ENCODE measurements around the gene PJVK. TPM values are rescaled to one million over a fixed set of nuclear protein-coding genes. Genes with fewer than 3 reads are reported as not detected.
A peak's percentile ranks its signal among the peaks of the same experiment; 100 is the strongest.

The PJVK gene
- total RNA-seq, 1 experiment from 2014 or later: 8.9 TPM

DNA sequence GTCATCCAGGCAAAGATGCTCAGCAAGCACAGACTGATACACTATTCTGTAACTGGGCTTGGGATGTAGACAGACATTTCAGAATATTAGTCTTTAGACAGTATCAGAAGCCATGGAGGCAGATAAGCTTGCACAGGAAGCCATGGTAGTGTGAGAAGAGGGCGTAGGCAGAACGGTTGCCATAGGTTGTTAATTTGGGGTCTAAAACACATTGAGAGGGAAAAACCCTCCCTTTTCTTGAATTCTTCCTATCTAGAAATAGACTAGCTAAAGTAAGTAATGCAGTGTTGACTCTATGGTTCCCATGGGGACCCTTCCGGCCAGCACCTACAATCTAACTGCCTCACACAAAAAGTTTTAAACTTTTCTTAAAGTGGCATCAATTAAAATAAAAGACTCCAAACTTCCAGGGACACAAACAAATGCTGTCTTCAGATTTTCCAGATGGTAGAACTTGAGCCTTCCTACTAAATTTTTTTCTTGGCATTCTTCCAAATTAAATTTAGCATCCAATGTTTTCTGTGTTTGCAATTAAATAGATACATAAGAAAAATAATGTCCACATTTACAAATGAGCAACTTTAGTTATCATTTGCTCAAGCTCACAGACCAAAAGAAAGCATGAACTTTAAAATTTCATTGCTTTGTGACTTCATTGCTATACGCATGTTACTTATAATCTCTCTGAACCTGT is 2.1 kb upstream of the PJVK start:
- no peaks in the 10 kb centered on the region for H3K9me2 ChIP-seq (replicated peaks; ENCODE audit: insufficient read depth, low read length)
- H3K27ac ChIP-seq (ENCODE audit: low read length): peak overlapping the region; percentile 84
- H3K79me2 ChIP-seq (ENCODE audit: low read length): peaks cover 42% of the 10 kb centered on the region
- H2AFZ ChIP-seq (ENCODE audit: low read length): no peak overlapping the region
- no peaks in the 10 kb centered on the region for H3K27me3 ChIP-seq (ENCODE audit: low read length)
- peaks cover 36% of the 10 kb centered on the region; the same call in 1 of the 2 replicates for H3K36me3 ChIP-seq (ENCODE audit: insufficient read depth, low read length)
- H4K20me1 ChIP-seq (ENCODE audit: insufficient read depth, low read depth, low read length): no peaks in the 10 kb centered on the region
- no peaks in the 10 kb centered on the region for H3K9me3 ChIP-seq (ENCODE audit: low read length)
- peak overlapping the region; percentile 76 for H3K4me3 ChIP-seq (ENCODE audit: low read length)
- peaks cover 33% of the 10 kb centered on the region for H3K4me1 ChIP-seq (ENCODE audit: low read length)
- H3K4me2 ChIP-seq (ENCODE audit: low read depth, low read length, poor library complexity, severe bottlenecking): peak overlapping the region; percentile 83
- peak; percentile 49 for DNase-seq
- H3K9ac ChIP-seq (ENCODE audit: low read length): peak overlapping the region; percentile 89

DNA sequence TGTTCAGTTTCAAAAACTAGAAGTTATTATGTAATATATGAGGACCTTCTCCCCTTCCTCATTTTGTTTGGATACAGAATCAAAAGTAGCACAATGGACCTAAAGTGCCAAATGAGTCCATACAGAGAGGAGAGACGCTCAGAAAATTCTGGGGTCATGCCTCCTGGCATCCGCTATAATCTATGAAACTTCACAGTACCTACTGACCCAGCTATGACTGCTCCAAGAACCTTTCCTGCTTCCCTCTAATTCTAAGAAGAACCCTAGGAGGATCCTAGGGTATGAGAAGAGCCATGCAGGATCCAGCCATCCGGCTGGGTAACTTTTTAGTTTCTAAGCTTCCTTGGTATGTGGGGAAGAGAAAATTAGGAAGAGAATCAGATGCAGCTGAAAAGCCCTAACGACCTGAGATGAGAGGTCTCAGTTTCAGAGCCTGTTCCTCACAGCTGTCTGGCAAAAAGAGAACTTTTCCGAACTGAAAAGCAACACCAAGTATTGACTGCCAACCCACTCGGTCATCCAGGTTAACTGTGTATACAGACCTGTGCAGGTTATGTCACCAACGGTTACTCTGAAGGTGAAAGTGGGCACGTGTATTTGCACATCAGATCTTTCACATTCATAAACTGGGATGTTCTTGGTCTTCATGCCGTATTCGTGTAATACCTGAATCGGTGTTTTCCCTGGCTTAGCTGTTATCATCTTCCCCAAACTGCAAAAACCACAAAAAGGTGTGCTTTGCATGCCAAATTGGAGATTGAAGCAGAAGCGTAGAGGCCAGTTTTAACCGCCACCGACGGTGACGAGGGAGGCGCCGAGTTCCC is 1.3 kb upstream of the PJVK start:
- Histone ChIP-seq H4K20me1 (ENCODE audit: insufficient read depth, low read depth, low read length) (no peaks in the 10 kb centered on the region), H3K9ac (ENCODE audit: low read length) (peak overlapping the region; percentile 89), H3K4me1 (ENCODE audit: low read length) (peaks cover 33% of the 10 kb centered on the region), H3K9me2 (replicated peaks; ENCODE audit: insufficient read depth, low read length) (no peaks in the 10 kb centered on the region), H3K4me2 (ENCODE audit: low read depth, low read length, poor library complexity, severe bottlenecking) (peak overlapping the region; percentile 83), H2AFZ (ENCODE audit: low read length) (no peak overlapping the region), H3K27me3 (ENCODE audit: low read length) (no peaks in the 10 kb centered on the region), H3K27ac (ENCODE audit: low read length) (peak overlapping the region; percentile 84), H3K79me2 (ENCODE audit: low read length) (peaks cover 42% of the 10 kb centered on the region), H3K4me3 (ENCODE audit: low read length) (peak overlapping the region; percentile 76), H3K36me3 (ENCODE audit: insufficient read depth, low read length) (peaks cover 30% of the 10 kb centered on the region; the same call in 1 of the 2 replicates), H3K9me3 (ENCODE audit: low read length) (no peaks in the 10 kb centered on the region)
- DNase-seq: no peak

DNA sequence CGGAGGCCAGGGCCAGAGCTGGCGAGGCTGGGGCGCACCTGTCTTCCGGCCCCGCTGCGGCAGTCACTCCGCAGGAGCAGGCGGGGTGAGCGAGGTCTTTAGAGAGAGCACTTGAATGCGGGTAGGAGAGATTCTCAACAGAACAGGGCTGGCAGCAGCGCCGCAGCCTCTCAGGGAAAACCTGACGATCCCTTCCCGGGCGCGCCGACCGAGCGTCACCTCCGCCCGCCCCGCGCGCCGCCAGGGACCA is 729 bp upstream of the PJVK start:
- Histone ChIP-seq H3K36me3 (ENCODE audit: insufficient read depth, low read length) (peaks cover 24% of the 10 kb centered on the region; the same call in 1 of the 2 replicates), H3K9ac (ENCODE audit: low read length) (peak overlapping the region; percentile 89), H4K20me1 (ENCODE audit: insufficient read depth, low read depth, low read length) (no peaks in the 10 kb centered on the region), H3K79me2 (ENCODE audit: low read length) (peaks cover 39% of the 10 kb centered on the region), H3K4me2 (ENCODE audit: low read depth, low read length, poor library complexity, severe bottlenecking) (peak overlapping the region; percentile 83), H3K9me3 (ENCODE audit: low read length) (no peaks in the 10 kb centered on the region), H2AFZ (ENCODE audit: low read length) (no peak overlapping the region), H3K4me1 (ENCODE audit: low read length) (peaks cover 33% of the 10 kb centered on the region), H3K4me3 (ENCODE audit: low read length) (peak overlapping the region; percentile 76), H3K27ac (ENCODE audit: low read length) (peak overlapping the region; percentile 84), H3K9me2 (replicated peaks; ENCODE audit: insufficient read depth, low read length) (no peaks in the 10 kb centered on the region), H3K27me3 (ENCODE audit: low read length) (no peaks in the 10 kb centered on the region)
- no peak for DNase-seq

DNA sequence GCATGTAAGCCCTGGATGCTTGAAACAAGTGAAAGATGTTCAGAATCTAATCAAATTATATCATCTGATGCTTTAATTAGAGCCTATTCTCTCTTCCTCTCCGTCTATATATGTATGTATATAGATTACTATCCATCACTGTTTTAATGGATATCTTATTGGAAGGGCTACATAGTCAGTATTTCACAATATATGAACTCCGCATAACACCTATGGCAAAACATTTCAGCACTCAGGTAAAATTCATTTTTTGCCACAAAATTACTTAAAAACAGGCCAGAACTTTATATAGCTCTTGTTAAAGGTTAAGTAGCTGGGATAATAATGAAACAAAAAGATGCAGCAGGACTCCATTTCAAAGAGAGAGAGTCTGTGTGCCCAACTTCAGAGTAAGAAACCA is 1.2 kb downstream of the PJVK start:
- Histone ChIP-seq H3K27me3 (ENCODE audit: low read length) (no peaks in the 10 kb centered on the region), H3K79me2 (ENCODE audit: low read length) (peaks cover 29% of the 10 kb centered on the region), H3K9ac (ENCODE audit: low read length) (no peak overlapping the region), H3K4me1 (ENCODE audit: low read length) (peaks cover 33% of the 10 kb centered on the region), H3K4me3 (ENCODE audit: low read length) (no peak overlapping the region), H3K4me2 (ENCODE audit: low read depth, low read length, poor library complexity, severe bottlenecking) (peak overlapping the region; percentile 86), H3K36me3 (ENCODE audit: insufficient read depth, low read length) (peaks cover 14% of the 10 kb centered on the region; the same call in 1 of the 2 replicates), H3K9me3 (ENCODE audit: low read length) (no peaks in the 10 kb centered on the region), H2AFZ (ENCODE audit: low read length) (no peak overlapping the region), H3K27ac (ENCODE audit: low read length) (no peak overlapping the region), H4K20me1 (ENCODE audit: insufficient read depth, low read depth, low read length) (no peaks in the 10 kb centered on the region), H3K9me2 (replicated peaks; ENCODE audit: insufficient read depth, low read length) (no peaks in the 10 kb centered on the region)
- DNase-seq: no peak

DNA sequence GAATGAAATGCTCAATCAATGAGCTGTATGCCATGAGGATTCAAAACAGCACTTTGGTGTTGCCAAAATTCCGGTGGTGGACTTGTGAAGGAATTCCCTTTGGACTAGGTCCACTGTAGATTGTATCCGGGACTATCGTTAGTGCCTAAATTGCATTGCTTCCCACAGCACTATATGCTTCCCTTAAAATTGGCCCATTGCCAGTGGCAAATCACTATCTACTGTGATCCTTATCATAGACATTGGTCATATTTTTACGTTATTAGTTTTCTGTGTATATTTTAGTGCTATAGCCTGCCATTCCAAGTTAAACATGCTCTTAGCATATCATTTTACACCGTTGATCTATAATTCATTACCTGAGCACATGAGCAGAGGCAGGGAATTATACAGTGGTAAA is 1.7 kb downstream of the PJVK start:
- no peak overlapping the region for H3K4me3 ChIP-seq (ENCODE audit: low read length)
- no peak overlapping the region for H2AFZ ChIP-seq (ENCODE audit: low read length)
- DNase-seq: no peak
- H3K9me2 ChIP-seq (replicated peaks; ENCODE audit: insufficient read depth, low read length): no peaks in the 10 kb centered on the region
- no peak overlapping the region for H3K4me2 ChIP-seq (ENCODE audit: low read depth, low read length, poor library complexity, severe bottlenecking)
- peaks cover 32% of the 10 kb centered on the region for H3K4me1 ChIP-seq (ENCODE audit: low read length)
- no peak overlapping the region for H3K9ac ChIP-seq (ENCODE audit: low read length)
- peaks cover 25% of the 10 kb centered on the region for H3K79me2 ChIP-seq (ENCODE audit: low read length)
- H4K20me1 ChIP-seq (ENCODE audit: insufficient read depth, low read depth, low read length): no peaks in the 10 kb centered on the region
- no peak overlapping the region for H3K27ac ChIP-seq (ENCODE audit: low read length)
- no peaks in the 10 kb centered on the region for H3K9me3 ChIP-seq (ENCODE audit: low read length)
- no peaks in the 10 kb centered on the region for H3K27me3 ChIP-seq (ENCODE audit: low read length)
- H3K36me3 ChIP-seq (ENCODE audit: insufficient read depth, low read length): peaks cover 12% of the 10 kb centered on the region; the same call in 1 of the 2 replicates

DNA sequence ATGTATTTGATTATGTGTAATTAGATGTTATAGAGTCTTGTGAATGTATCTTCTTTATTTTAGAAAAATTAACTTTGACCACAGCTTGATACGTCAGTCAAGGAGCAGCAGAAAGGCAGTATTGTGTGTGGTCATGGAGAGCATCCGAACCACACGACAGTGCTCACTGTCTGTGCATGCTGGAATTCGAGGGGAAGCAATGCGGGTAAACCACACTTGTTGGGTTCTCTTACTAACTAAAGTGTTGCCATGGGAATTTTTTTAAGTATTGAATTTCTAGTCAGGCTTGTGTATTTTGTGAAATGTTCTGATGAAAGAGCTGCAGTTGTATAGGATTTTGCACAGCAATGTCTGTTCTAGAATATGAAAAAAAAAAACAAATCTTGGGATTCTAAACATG is 4.8 kb downstream of the PJVK start:
- H3K27ac ChIP-seq (ENCODE audit: low read length): no peak overlapping the region
- peaks cover 12% of the 10 kb centered on the region for H3K4me1 ChIP-seq (ENCODE audit: low read length)
- no peak overlapping the region for H3K9ac ChIP-seq (ENCODE audit: low read length)
- H3K9me2 ChIP-seq (replicated peaks; ENCODE audit: insufficient read depth, low read length): no peaks in the 10 kb centered on the region
- H3K79me2 ChIP-seq (ENCODE audit: low read length): no peaks in the 10 kb centered on the region
- H3K27me3 ChIP-seq (ENCODE audit: low read length): no peaks in the 10 kb centered on the region
- no peak for DNase-seq
- H3K4me2 ChIP-seq (ENCODE audit: low read depth, low read length, poor library complexity, severe bottlenecking): no peak overlapping the region
- H3K4me3 ChIP-seq (ENCODE audit: low read length): no peak overlapping the region
- H3K9me3 ChIP-seq (ENCODE audit: low read length): no peaks in the 10 kb centered on the region
- H2AFZ ChIP-seq (ENCODE audit: low read length): no peak overlapping the region
- H4K20me1 ChIP-seq (ENCODE audit: insufficient read depth, low read depth, low read length): no peaks in the 10 kb centered on the region
- no peaks in the 10 kb centered on the region for H3K36me3 ChIP-seq (ENCODE audit: insufficient read depth, low read length)

DNA sequence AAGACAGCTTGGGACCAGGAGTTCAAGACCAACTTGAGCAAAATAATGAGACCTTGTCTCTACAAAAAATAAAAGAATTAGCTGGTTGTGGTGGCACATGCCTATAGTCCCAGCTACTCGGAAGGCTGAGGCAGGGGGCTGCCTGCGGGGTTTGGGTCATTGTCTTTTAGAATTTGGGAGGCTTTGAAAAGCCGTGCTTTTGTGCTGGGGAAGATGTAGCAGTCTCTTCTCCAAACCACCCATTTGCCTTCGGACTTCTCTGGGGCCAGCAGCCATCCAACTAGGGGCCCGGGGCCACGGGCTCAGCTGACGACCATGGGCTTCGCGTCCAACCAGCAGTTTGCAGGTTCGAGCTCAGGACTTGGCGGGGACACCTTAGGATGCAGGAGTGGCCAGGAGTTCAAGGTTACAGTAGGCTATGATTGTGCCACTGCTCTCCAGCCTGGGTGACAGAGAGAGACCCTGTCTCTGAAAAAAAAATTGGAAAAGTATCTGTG is 6.3 kb downstream of the PJVK start:
- no peaks in the 10 kb centered on the region for H3K9me3 ChIP-seq (ENCODE audit: low read length)
- H3K79me2 ChIP-seq (ENCODE audit: low read length): no peaks in the 10 kb centered on the region
- H4K20me1 ChIP-seq (ENCODE audit: insufficient read depth, low read depth, low read length): no peaks in the 10 kb centered on the region
- H3K4me3 ChIP-seq (ENCODE audit: low read length): no peak overlapping the region
- H3K27ac ChIP-seq (ENCODE audit: low read length): no peak overlapping the region
- no peak overlapping the region for H3K4me2 ChIP-seq (ENCODE audit: low read depth, low read length, poor library complexity, severe bottlenecking)
- no peaks in the 10 kb centered on the region for H3K4me1 ChIP-seq (ENCODE audit: low read length)
- H3K9me2 ChIP-seq (replicated peaks; ENCODE audit: insufficient read depth, low read length): no peaks in the 10 kb centered on the region
- H3K36me3 ChIP-seq (ENCODE audit: insufficient read depth, low read length): no peaks in the 10 kb centered on the region
- no peaks in the 10 kb centered on the region for H3K27me3 ChIP-seq (ENCODE audit: low read length)
- no peak overlapping the region for H3K9ac ChIP-seq (ENCODE audit: low read length)
- H2AFZ ChIP-seq (ENCODE audit: low read length): no peak overlapping the region
- no peak for DNase-seq

DNA sequence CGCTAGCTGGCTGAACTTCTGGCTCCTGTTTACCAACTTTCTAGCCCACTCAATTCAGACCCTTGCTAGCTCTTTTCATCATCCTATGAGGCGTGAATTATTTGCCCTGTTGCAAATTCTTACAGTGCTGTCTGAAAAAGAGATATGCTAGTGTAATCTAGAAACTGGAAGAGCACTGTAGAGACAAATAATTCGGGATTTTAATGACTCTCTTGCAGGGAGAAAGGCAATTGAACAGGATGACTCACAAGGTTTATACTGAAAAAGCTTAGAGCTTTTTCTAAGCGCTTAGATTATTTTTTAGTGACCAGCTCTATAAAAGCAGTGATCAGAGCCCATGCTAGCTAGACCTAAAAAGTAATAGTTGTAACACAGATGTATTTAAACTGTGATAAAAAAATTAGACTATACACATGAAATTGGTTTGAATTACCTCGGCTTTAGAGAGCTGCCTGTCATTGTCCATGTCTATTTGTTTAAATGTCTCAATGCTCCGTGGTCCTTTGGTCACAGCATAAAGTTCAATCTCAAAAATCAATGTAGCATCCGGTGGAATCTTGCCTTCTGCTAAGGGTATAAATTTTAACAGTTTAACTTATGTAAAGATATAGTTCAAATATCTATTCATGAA is 18.2 kb downstream of the PJVK start:
- Histone ChIP-seq H3K79me2 (ENCODE audit: low read length) (peaks cover 19% of the 10 kb centered on the region), H3K9ac (ENCODE audit: low read length) (no peak overlapping the region), H3K27ac (ENCODE audit: low read length) (no peak overlapping the region), H3K4me3 (ENCODE audit: low read length) (no peak overlapping the region), H3K4me2 (ENCODE audit: low read depth, low read length, poor library complexity, severe bottlenecking) (no peak overlapping the region), H3K9me2 (replicated peaks; ENCODE audit: insufficient read depth, low read length) (no peaks in the 10 kb centered on the region), H3K9me3 (ENCODE audit: low read length) (no peaks in the 10 kb centered on the region), H2AFZ (ENCODE audit: low read length) (no peak overlapping the region), H4K20me1 (ENCODE audit: insufficient read depth, low read depth, low read length) (no peaks in the 10 kb centered on the region), H3K4me1 (ENCODE audit: low read length) (peaks cover 3% of the 10 kb centered on the region; the same call in 1 of the 2 replicates), H3K36me3 (ENCODE audit: insufficient read depth, low read length) (peaks cover 26% of the 10 kb centered on the region; the same call in 1 of the 2 replicates), H3K27me3 (ENCODE audit: low read length) (no peaks in the 10 kb centered on the region)
- DNase-seq: no peak
